ENCODE data around the gene DHRS4. TPM values are rescaled to one million over a fixed set of nuclear protein-coding genes. Genes with fewer than 3 reads are reported as not detected.
A peak's percentile ranks its signal among the peaks of the same experiment; 100 is the strongest.

DHRS4 gene
- total and polyA plus RNA-seq, 2 of the 13 experiments (the other 11 are each of a cell fraction or from before 2014, with no cell fraction given) = 23.9 to 45.1 TPM

DNA sequence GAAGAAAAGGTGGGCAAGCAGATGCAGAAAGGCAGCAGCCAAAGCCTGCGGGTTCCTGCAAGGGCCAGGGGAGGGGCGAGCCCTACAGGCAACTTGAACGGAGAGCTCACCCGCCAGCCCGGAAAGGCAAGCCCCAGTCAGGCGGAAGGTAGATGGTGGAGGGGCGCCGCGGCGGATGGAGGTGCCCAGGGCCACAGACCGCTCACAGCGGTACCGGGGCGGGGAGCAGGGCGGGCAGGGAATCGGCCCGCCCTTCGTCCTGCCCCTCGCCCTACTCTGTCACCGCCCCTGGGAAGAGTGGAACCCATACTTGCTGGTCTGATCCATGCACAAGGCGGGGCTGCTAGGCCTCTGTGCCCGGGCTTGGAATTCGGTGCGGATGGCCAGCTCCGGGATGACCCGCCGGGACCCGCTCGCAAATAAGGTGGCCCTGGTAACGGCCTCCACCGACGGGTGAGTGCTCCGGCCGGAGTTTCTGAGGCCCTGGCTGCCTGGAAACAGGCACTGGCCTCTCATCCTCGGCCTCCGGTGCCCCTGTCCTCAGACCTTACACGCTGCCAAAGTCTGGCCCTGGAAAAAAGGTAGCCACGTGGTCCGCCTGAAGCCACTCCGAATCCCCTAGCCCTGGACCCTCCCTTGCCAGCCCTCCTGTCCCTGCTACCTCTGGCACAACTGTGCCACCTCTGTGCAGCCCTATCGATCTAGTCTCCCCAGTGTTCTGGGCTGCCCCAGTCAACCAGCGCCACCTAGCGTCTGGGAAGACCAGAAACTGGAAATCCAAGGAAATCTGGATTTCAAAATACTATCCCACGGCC lies at the start of gene DHRS4 (continued):
- TF ChIP-seq, protein P1, sequence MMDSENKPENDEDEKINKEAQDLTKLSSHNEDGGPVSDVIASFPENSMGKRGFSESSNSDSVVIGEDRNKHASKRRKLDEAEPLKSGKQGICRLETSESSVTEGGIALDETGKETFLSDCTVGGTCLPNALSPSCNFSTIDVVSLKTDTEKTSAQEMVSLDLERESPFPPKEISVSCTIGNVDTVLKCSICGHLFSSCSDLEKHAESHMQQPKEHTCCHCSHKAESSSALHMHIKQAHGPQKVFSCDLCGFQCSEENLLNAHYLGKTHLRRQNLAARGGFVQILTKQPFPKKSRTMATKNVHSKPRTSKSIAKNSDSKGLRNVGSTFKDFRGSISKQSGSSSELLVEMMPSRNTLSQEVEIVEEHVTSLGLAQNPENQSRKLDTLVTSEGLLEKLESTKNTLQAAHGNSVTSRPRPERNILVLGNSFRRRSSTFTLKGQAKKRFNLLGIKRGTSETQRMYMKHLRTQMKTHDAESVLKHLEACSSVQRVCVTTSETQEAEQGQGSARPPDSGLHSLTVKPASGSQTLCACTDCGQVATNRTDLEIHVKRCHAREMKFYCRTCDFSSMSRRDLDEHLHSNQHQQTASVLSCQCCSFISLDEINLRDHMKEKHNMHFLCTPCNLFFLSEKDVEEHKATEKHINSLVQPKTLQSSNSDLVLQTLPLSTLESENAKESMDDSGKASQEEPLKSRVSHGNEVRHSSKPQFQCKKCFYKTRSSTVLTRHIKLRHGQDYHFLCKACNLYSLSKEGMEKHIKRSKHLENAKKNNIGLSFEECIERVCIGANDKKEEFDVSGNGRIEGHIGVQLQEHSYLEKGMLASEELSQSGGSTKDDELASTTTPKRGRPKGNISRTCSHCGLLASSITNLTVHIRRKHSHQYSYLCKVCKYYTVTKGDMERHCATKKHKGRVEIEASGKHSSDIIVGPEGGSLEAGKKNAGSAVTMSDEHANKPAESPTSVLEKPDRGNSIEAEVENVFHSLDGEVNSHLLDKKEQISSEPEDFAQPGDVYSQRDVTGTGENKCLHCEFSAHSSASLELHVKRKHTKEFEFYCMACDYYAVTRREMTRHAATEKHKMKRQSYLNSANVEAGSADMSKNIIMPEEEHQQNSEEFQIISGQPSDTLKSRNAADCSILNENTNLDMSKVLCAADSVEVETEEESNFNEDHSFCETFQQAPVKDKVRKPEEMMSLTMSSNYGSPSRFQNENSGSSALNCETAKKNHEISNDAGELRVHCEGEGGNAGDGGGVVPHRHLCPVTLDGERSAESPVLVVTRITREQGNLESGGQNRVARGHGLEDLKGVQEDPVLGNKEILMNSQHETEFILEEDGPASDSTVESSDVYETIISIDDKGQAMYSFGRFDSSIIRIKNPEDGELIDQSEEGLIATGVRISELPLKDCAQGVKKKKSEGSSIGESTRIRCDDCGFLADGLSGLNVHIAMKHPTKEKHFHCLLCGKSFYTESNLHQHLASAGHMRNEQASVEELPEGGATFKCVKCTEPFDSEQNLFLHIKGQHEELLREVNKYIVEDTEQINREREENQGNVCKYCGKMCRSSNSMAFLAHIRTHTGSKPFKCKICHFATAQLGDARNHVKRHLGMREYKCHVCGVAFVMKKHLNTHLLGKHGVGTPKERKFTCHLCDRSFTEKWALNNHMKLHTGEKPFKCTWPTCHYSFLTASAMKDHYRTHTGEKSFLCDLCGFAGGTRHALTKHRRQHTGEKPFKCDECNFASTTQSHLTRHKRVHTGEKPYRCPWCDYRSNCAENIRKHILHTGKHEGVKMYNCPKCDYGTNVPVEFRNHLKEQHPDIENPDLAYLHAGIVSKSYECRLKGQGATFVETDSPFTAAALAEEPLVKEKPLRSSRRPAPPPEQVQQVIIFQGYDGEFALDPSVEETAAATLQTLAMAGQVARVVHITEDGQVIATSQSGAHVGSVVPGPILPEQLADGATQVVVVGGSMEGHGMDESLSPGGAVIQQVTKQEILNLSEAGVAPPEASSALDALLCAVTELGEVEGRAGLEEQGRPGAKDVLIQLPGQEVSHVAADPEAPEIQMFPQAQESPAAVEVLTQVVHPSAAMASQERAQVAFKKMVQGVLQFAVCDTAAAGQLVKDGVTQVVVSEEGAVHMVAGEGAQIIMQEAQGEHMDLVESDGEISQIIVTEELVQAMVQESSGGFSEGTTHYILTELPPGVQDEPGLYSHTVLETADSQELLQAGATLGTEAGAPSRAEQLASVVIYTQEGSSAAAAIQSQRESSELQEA (CRISPR knock-in tag; IDR thresholded peaks at IDR 0.05; ENCODE audit: not compliant biosample characterization) = peak; percentile 100
- TF ChIP-seq MED13 (CRISPR knock-in tag; IDR thresholded peaks at IDR 0.05) (peak; percentile 22), KLF16 (CRISPR knock-in tag; IDR thresholded peaks at IDR 0.05) (peak in 1 of 2 experiments; percentile 97; a peak in 2 of 4 replicates), HOXA5 (CRISPR knock-in tag; IDR thresholded peaks at IDR 0.05) (peak; percentile 95), ARID2 (CRISPR knock-in tag; IDR thresholded peaks at IDR 0.05; ENCODE audit: borderline replicate concordance) (0 out of 2 replicates have a peak, but pooled peaks have one; percentile 59), DNMT1 (CRISPR knock-in tag; IDR thresholded peaks at IDR 0.05) (peak; percentile 98), ZNF3 (CRISPR knock-in tag; IDR thresholded peaks at IDR 0.05) (no peak; the same call in 1 of the 2 replicates), ZKSCAN5 (CRISPR knock-in tag; IDR thresholded peaks at IDR 0.05) (peak; percentile 76; the same call in 1 of the 2 replicates), NFRKB (IDR thresholded peaks at IDR 0.05) (no peak), ZNF773 (CRISPR knock-in tag; IDR thresholded peaks at IDR 0.05; ENCODE audit: borderline replicate concordance) (no peak; the same call in 1 of the 2 replicates), MTA1 (CRISPR knock-in tag; IDR thresholded peaks at IDR 0.05; ENCODE audit: borderline replicate concordance) (peak; percentile 88; the same call in 1 of the 2 replicates)
- TF ChIP-seq, protein P2, sequence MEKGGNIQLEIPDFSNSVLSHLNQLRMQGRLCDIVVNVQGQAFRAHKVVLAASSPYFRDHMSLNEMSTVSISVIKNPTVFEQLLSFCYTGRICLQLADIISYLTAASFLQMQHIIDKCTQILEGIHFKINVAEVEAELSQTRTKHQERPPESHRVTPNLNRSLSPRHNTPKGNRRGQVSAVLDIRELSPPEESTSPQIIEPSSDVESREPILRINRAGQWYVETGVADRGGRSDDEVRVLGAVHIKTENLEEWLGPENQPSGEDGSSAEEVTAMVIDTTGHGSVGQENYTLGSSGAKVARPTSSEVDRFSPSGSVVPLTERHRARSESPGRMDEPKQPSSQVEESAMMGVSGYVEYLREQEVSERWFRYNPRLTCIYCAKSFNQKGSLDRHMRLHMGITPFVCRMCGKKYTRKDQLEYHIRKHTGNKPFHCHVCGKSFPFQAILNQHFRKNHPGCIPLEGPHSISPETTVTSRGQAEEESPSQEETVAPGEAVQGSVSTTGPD (CRISPR knock-in tag; IDR thresholded peaks at IDR 0.05) = peak; percentile 93
- TF ChIP-seq, protein P3, sequence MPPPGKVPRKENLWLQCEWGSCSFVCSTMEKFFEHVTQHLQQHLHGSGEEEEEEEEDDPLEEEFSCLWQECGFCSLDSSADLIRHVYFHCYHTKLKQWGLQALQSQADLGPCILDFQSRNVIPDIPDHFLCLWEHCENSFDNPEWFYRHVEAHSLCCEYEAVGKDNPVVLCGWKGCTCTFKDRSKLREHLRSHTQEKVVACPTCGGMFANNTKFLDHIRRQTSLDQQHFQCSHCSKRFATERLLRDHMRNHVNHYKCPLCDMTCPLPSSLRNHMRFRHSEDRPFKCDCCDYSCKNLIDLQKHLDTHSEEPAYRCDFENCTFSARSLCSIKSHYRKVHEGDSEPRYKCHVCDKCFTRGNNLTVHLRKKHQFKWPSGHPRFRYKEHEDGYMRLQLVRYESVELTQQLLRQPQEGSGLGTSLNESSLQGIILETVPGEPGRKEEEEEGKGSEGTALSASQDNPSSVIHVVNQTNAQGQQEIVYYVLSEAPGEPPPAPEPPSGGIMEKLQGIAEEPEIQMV (CRISPR knock-in tag; IDR thresholded peaks at IDR 0.05; ENCODE audit: low read depth) = peak; percentile 94
- TF ChIP-seq, protein P4, sequence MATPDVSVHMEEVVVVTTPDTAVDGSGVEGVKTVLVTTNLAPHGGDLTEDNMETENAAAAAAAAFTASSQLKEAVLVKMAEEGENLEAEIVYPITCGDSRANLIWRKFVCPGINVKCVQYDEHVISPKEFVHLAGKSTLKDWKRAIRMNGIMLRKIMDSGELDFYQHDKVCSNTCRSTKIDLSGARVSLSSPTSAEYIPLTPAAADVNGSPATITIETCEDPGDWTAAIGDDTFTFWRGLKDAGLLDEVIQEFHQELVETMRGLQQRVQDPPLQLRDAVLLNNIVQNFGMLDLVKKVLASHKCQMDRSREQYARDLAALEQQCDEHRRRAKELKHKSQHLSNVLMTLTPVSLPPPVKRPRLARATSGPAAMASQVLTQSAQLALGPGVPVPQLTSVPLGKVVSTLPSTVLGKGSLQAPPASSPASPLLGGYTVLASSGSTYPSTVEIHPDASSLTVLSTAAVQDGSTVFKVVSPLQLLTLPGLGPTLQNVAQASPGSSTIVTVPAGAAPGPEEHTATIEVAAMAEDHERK (CRISPR knock-in tag; IDR thresholded peaks at IDR 0.05; ENCODE audit: low read depth) = peak; percentile 33; the same call in 1 of the 2 replicates
- TF ChIP-seq, protein P5, sequence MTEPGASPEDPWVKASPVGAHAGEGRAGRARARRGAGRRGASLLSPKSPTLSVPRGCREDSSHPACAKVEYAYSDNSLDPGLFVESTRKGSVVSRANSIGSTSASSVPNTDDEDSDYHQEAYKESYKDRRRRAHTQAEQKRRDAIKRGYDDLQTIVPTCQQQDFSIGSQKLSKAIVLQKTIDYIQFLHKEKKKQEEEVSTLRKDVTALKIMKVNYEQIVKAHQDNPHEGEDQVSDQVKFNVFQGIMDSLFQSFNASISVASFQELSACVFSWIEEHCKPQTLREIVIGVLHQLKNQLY (CRISPR knock-in tag; IDR thresholded peaks at IDR 0.05) = peak; percentile 76
